ENCODE measurements around the gene CMIP. TPM values are rescaled to one million over a fixed set of nuclear protein-coding genes. Genes with fewer than 3 reads are reported as not detected.

The CMIP gene
- total RNA-seq, 1 experiment from 2014 or later: 63.7 TPM

- TF ChIP-seq ATF2 (CRISPR knock-in tag; IDR thresholded peaks at IDR 0.05; ENCODE audit: borderline replicate concordance, low read depth): no peak
- TF ChIP-seq ESRRA (CRISPR knock-in tag; IDR thresholded peaks at IDR 0.05; ENCODE audit: borderline replicate concordance): no peak
These were observed 239.7 kb downstream of the CMIP start (continued) for GRCh38 chr16:81684242-81684837.

- POLR2A ChIA-PET: no interaction called here
- H3K27ac Mint-ChIP-seq: no peak overlapping the region; the same call in 1 of the 2 replicates
- CTCF ChIA-PET: interaction anchor here (1.1 kb wide), 1 partner anchor 45 kb away, joined by 3 read pairs; no protein-coding TSS in a partner anchor
- H3K4me1 Mint-ChIP-seq: peaks cover 11% of the 10 kb centered on the region
- TF ChIP-seq ZNF423 (CRISPR knock-in tag; IDR thresholded peaks at IDR 0.05) (no peak), KAT7 (CRISPR knock-in tag; IDR thresholded peaks at IDR 0.05; ENCODE audit: borderline replicate concordance) (no peak), ZNF263 (CRISPR knock-in tag; IDR thresholded peaks at IDR 0.05; ENCODE audit: low read depth) (no peak), AFF4 (CRISPR knock-in tag; IDR thresholded peaks at IDR 0.05; ENCODE audit: borderline replicate concordance) (no peak), ERG (CRISPR knock-in tag; IDR thresholded peaks at IDR 0.05) (no peak), ZNF425 (CRISPR knock-in tag; conservative IDR thresholded peaks at IDR 0.05) (no peak), ATF3 (CRISPR knock-in tag; conservative IDR thresholded peaks at IDR 0.05) (no peak), CREM (CRISPR knock-in tag; IDR thresholded peaks at IDR 0.05) (no peak), ZNF512 (CRISPR knock-in tag; IDR thresholded peaks at IDR 0.05; ENCODE audit: borderline replicate concordance) (no peak), HMGA2 (CRISPR knock-in tag; IDR thresholded peaks at IDR 0.05) (no peak), TCF7 (CRISPR knock-in tag; IDR thresholded peaks at IDR 0.05; ENCODE audit: low read depth) (no peak), SMAD3 (CRISPR knock-in tag; IDR thresholded peaks at IDR 0.05; ENCODE audit: borderline replicate concordance) (no peak), RELA (CRISPR knock-in tag; IDR thresholded peaks at IDR 0.05; ENCODE audit: borderline replicate concordance) (no peak), SP1 (CRISPR knock-in tag; conservative IDR thresholded peaks at IDR 0.05) (no peak), ZBTB21 (CRISPR knock-in tag; IDR thresholded peaks at IDR 0.05; ENCODE audit: borderline replicate concordance) (no peak), CBFB (CRISPR knock-in tag; IDR thresholded peaks at IDR 0.05; ENCODE audit: low read depth) (no peak), MXD4 (CRISPR knock-in tag; IDR thresholded peaks at IDR 0.05; ENCODE audit: borderline replicate concordance) (no peak), EMX1 (CRISPR knock-in tag; IDR thresholded peaks at IDR 0.05) (no peak)
- H3K9me3 Mint-ChIP-seq: no peaks in the 10 kb centered on the region
- DNase-seq (ENCODE audit: low spot score) (no peak), ATAC-seq (no peak)
- peaks cover 17% of the 10 kb centered on the region for H3K36me3 Mint-ChIP-seq
- H3K27me3 Mint-ChIP-seq (ENCODE audit: low read depth): no peaks in the 10 kb centered on the region
- no peak overlapping the region for H3K4me3 Mint-ChIP-seq
These were observed 240.3 kb downstream of the CMIP start for GRCh38 chr16:81684901-81685300.

Data from WTC11 (cell line).